Embryonic facial prominence (tissue), 1 donor: ENCODE data around the gene BCAR3.

Source experiments
- DNase-seq: peaks from one replicate; pipeline ENCODE4 v3.0.0-alpha.2; 2016; ENCODE audit errors: extremely low spot score

BCAR3 gene

DNA sequence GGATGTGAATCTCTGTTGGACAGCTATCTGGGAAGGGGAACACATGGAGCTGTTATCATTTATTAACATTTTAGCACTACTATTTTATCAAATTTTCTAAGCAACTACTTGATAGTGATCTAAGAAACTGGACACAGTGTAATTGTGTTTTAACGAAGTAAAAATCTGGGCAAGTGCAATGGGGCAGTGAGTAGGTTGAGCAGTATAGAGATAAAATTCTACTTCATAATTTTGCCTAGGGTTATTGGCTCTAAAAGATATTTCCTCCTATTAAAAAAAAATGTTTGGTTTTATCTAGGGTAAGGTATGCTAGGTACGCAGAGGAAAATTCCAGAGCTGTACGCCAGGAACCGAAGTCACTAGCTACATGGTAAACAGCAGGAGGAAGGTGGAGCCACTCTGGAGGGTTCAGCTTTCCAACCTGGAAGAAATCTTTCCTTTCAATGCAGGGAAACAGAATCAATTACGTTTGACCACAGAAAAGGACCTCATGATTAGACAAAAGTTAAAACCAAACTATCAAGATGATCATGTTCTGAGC is 43.3 kb downstream of the BCAR3 start:
- no peak for DNase-seq

DNA sequence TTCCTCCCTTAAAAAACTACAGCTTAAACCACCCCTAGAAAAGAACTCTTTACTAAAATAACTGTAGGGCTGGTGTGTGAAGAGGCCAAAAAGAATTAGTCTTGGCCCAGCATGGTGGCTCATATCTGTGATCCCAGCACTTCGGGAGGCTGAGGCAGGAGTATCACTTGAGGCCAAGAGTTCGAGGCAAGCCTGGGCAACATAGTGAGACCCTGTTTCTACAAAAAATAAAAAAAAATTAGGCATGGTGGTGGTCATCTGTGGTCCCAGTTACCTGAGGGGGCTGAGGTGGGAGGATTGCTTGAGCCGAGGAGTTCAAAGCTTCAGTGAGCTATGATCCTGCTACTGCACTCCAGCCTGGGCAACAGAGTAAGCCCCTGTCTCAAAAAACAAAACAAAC is 44.9 kb downstream of the BCAR3 start:
- DNase-seq, result no peak

DNA sequence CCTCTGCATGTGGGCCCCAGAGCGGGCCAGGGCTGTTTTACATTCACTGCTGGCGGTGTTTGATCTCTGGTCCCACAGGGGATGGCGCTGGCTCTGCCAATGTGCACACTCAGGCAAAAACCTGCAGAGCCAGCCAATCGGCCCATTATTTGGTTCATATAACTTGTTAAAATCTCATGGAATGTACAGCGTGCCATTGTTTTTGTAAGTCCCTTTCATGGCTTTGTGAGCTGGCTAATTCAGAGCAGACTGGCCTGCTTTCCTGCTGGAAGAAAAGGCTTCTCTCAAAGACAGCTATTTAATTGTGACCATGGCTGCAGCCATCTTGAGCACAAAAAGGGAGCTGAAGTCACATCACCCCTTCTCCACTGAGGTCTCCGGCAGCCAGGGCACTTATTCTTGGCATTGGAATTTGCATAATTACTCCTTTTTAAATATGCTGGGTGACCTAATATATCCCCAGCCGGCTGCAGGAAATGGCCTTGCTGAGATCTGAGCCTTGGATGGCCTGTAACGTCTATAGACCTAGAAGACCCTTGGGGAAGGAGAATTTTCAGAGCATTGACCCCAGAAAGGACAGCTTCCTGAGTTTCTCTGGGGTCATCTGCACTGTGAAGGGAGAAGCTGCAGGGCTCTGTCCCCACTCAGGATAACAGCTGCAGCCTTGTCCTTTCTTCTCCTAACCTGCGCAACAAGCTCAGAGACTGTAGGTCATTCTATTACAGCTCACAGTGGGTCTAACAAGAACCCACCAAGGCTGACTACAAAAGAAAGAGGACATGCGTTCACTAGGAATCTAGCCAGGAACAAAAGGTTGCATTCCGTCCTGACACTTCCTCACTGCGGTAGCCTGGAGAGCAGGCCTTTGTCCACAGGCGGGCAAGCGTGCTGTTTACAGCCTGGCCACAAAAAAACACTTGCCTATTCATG is 45.8 kb downstream of the BCAR3 start:
- no peak for DNase-seq

DNA sequence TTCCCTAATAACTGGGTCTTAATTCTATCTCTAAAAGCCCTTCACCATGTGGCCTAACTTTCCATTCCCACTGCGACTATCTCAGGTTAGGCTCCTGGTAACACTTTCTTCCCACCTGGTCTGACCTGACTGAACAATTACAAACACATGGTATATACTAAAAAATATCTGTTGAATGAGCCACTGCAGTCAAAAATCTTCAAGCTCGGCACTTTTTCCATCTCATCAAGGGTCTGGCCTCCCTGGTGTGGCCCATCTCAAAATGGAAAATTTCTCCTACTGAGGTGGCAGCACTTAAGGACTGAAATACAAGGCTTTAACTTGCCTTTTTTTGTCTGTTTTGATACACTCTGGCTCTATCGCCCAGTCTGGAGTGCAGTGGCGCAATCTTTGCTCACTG is 48.3 kb downstream of the BCAR3 start:
- DNase-seq, result no peak

DNA sequence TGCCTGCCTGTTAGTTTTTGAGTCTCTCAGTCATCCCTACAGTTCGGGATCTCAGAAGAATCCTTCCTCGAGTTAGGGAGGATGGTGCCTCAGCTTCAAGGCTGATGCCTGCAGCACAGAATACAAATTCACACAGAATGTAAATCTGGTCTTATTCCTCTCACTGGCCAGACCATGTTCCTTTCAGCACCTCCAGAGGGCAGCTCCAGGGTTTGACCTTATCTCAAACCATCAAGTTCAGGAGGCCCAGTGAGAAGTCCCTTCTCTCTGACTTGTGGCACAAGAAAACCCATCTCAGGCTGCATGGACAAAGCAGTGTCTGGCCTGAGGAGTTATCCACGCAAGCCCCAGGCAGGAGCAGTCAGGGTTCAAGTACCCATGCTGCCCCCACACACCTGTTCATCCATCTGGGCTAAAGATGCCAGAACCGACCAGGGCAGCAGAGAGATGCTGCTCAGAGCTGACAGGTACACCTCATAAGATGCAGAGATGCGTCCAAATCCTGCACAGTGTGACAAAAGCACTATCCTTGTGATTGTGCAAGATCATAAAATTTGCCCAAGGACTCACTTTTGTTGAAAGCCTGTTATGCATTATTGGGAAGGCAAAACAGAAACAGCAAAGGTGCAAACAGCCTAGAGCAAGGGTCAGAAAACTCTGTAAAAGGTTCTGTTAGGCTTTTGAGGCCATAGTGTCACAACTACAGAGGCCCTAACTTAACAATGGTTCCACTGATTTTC is 49.8 kb downstream of the BCAR3 start:
- DNase-seq, result no peak

DNA sequence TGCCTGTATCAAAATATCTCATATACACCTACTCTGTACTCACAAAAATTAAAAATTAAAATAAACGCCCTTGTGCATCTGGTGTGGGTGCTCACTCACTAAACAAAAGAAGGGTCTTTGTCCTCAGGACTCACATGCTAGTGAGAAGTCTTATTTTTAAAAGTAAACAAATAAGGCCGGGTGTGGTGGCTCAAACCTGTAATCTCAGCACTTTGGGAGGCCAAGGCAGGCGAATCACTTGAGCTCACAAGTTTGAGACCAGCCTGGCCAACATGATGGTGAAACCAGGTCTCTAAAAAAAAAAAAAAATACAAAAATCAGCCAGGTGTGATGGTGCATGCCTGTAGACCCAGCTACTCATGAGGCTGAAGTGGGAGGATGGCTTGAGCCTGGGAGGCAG is 51.5 kb downstream of the BCAR3 start:
- DNase-seq, result no peak

DNA sequence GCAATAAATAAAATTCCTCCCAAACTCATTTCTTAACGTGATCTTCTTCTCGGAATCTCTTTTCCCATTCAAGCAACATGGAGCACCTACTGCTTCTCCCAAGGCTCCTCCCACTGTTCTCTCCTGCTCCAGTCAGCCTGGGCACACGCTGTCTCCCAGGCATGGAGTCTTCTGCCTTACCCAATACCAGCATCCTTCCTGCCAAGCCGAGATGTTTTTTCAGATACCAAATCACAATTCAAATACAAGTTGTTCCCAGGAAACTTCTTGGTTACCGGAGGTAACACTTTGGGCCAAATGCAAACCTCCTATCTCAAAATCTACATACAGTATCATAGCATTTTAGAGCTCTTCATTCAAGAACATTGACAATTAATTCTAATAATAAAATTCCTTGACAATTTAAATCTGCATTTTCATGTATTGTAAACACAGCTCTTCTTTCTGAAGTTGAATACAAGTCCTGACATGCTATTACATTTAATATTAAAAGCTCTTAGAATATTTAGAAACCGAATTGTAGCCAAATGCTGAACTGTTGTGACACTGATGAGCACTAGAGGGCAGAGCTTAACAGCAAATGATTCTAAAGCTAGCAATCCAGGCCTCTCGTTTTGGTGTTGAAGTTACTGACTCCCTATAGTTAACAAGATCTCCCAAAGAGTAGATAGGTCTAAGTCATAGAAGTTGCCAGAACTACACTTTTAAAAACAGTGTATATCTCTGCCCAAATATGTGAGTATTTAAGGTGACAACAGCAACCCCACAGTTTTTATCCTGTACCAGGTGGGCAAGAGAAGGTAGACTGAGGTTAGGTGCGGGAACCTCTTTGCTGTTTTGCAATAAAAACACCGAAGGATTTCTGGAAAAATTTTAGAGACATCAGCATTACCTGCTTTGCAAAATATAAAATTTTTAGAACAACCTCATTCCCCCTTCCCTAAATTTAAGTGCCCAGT is 52.3 kb downstream of the BCAR3 start:
- peak; percentile 62 for DNase-seq

DNA sequence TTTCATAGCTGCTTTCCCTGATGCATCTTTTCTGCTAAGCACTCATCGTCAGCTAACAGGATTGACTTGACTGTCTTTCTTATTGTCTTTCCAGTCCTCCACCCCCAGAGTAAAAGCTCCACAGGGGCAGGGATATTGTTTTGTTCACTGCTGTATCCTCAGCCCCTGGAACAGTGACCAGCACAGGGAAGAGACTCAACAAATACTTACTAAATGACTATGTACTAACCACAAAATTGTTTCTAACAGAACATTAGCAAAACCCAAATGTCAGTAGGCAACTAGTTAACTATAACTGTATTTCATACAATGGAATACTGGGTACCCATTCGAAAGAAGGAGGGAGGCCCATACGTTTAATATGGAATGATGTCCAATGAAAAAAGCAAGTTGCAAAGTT is 53.0 kb downstream of the BCAR3 start:
- DNase-seq, result no peak

DNA sequence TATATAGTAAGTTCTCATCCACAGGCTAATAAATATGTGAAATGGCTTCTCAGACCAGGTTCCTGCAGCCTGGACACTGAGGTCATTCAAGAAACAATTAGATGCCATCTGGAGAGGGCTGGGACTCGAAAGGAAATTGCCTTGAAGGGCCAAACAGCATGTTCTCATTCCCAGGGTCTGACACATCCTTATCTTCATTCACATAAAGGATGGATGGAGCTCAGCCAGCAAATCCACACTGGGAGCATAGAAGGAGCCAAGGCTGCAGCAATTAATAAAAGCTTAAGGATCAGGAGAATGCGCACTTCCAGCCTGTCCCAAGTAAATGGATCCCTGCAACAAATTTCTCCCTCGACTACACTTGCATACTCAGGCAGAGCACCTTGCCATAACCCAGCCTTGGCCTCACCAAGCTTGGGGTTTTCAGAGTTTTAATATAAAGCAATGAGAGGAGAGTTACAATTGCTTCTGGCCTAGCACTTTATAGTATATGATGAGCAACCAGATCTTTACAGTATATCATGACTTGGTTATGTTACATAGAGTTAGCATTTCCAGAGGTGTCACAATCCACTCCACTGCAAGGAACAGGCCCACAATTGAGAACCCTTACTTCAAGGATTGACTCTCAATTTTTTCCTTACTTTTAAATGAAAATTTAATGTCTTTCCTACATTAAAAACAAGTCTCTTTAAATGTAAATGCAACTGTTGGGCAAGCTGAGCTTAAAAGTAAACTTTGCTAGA is 55.9 kb downstream of the BCAR3 start:
- no peak for DNase-seq

DNA sequence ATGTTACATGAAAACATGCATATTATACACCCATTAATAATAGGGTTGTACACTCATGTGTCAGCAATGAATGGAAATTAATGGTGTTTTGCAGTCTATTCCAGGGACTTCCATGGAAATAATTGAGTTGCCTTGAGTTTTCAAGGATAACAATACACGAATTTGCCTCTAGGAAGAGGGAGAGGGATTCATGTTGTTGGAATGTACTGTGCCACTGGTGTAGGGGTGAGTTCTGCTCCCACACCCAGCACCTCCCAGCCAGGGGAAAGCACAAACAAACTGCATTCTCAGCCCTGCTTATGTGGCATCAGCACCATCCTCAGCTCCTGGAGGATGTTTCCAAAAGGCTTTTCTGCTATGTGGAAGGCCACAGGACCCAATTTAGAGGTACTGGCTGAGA is 57.8 kb downstream of the BCAR3 start:
- DNase-seq, result no peak

DNA sequence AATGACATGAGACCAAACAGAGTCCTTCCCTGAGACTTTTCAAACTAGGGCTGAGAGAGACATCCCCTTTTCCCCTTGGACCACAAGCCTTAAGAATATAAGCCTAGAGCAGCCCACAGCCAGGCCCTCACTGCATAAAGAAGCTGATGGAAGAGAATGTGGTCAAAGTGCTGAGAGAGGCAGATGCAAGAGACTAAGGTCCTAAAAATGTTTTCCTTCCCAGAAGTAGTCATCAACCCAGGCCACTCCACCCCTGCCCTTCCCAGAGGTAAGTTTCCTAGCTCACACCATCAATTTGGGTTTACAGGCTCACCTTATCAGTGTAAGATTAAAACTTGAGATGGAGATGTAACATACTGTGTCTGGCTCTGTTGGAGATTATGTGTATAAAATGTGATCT is 58.2 kb downstream of the BCAR3 start:
- no peak for DNase-seq

DNA sequence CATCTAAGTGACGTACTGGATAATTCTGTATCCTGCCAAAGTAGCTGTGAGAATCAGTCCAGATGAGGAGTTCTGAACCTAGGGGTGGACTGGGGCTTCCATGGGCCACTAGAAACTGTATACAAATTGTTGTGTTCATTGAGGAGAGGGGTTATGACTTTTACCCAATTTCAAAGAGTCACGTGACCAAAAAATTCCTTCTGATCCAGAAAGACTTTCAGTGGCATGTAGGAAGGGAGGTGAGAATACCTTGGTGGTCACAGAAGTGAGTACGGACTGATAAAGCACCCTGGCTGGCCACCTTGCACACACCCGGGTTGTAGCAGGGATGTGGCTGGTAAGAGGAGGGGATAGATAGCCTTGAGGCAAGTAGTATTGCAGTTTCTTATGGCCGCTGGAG is 60.4 kb downstream of the BCAR3 start:
- no peak for DNase-seq

DNA sequence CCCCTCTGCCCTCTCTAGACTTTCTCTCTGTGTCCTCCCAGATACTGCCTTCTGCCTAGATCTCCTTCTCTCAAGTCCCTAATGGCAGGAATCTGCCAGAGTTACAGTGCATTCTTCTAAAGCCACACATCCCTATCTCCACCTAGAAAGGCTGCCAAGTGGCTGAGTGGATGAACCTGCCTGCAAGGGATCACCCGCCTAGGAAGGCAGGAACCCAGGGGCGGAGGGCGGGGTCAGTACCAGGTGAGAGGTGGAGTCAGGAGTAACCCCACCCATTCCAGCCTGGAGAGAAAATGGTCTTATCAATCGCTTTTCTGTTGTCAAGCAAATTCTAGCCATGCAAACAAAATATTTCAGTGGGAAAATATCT is 60.8 kb downstream of the BCAR3 start:
- no peak for DNase-seq

DNA sequence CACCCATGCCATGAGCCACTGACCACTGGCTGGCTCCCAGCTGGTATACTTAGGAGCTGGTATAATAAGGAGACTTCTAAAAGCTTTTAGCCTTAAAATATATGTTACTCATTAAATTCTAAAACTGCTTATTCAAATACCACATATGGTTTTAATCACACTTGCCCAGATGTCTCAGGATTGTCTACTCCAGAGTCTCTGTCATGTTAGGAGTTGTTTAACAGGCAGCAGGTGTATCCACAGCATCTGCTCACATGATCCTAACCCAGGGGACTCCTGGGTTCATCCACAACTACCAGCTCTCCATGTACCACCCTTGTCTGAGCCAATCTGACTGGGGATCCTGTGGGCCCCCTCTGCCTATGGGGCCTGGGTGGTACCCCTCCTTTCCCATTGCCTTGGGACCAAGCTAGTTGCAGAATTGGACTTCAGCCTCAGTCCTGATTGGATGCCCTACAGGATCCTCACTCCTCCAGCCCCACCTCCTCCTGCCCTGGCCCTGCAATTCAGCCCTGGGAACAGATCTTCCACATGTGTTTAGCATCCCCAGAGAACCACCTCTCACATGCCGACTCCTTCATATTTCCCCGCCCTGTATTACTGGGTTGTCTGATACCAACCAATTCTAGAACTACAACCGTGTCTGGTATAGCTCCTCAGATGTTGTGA is 61.3 kb downstream of the BCAR3 start:
- DNase-seq, result no peak

DNA sequence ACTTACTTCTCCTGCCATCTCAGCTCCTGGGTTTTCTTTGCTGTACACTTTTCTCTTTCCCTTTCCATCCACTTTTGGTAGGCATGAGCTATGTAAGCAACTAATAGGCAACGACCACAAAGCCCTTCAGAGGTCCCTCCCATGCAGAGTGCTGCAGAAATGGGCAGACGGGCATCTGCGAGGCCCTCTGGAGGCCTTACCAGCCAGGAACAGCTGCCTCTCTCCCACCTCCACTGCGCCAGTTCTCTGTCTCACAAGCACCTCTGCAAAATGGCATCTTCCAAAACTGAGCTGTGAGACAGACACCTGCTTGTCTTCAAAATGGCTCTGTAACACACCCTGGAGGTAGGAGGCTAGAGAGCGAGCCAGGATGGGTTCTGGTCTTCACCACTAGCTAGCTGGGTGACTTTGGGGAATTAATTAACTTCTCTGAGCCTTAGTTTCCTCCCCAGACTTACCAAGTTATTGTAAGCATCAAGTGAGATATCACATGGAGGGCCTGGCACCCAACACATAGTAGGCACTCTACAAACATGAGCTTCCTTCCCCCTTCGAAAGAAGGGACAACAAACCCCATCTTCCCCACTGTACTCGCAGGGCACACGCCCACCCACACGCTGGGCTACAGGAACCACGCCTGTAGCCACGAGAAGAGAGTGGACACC is 62.0 kb downstream of the BCAR3 start:
- DNase-seq, result no peak

DNA sequence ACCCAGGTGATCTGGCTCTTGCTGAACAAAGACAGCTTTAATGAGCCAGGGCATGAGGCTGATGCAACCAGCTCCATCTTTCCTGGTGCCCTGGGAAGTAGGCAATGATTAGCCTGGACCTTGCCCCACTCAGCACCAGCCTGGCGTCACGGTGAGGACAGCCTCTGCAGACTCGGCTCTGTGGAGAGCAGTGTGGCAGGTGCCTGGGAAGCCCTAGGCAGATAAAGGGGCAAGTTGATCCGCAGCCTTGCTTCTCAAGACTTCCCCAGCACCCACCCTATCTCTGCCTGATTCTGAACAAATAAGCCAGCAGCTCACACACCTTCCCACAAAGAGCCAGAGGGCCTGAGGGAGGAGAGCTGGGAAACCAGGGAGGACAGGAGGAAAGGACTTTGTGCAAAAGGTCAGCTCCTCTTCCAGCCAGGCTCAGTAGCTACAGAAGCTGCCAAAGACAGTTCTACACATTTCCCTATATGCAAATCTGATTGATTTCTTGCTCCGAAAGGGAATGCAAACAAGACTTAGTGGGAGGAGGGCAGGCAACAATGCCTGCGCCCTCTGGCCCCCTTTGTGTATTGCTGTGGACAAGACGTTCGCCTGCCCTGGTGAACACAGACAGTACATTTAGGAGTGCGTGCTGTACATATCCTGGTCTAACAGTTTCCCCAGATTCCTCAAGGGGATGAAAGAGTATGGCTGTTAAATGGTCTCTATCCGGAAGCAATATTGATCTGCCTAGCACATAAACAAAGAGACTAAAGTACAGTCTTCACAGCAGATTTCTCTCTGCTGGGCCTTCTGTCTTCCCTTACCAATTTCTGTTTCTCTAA is 63.8 kb downstream of the BCAR3 start:
- DNase-seq, result no peak

DNA sequence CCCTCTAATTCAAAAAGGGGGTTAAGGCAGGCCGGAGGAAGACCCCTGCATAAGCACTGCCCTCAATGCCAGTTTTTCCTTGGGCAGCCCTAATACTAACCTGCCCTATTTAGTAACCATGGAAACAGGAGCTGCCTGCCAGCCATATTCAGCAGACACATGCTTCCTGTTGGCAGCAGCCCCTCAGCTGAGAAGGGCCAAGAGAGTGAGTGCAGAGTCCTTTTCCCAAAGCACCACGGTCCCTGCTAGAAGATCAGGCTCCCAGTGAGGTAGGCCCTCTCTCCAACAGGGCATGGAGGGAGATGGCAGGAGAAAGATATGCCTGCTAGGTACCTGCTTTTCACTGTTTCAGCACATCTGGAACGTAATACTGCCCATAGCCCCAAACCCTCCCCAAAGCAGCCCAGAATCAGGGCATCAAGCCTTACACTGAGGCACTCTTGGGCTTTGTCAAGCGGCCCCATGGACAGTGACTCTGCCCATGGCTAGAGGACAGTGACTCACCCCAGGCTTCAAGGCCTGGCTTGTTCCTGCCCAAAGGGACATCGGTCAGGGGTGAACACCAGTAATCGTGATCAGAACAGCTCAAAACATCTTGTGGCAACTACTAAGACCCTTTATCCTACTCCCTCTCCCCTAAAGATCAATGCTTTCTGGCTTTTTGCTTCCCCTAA is 64.5 kb downstream of the BCAR3 start:
- no peak for DNase-seq

DNA sequence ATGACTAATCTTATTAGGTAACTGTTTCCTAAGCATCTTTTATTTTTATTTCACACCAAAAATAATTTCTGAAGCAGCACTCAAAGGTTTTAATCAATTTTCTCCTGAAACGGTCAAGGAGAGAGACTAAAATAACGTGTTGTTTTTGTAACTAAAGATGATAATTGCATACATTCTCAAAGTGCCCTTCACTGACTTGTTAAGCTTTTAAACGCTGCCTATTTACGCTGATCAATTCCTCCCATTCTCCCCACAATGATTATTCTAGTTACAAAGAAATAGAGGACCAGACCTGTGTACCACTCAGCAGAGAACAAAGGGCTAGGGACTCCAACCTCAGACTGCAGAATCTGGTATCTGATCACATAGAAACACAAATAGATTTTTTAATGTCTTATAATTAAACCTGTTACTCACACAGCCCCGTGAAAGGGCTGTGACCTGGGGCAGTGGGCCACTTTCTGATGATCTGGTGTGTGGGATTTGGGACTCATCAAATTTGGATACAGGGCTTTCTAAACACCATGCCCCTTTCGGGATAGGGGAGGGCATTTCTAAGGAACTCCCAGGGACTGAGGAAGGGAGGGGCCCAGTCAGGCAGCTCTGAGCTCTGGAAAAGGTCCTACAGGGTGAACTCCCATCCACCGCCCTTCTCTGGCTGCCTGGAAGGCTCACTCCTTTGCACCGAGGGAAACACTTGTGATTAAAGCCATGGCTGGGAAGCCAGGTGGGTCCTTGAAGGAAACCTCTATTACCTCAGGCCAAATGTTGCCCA is 65.2 kb downstream of the BCAR3 start:
- DNase-seq, result no peak
